TTC549 (cell line): ENCODE data around the gene MED8.

Source experiments
- FAIRE-seq: peaks from 2 replicates; lab custom pipeline; 2012; peaks lifted over from hg19 to GRCh38; lab: Jason Lieb, UNC

MED8 gene

GRCh38 chr1:43358746-43359693 is 30.6 kb downstream of the MED8 start, which contains the start of gene CDC20:
Gene CDC20 (plus strand): TSS chr1:43358981. CDS start chr1:43359216, 235 bp downstream.
- peak; percentile 55 for FAIRE-seq

GRCh38 chr1:43358121-43358745 is 31.4 kb downstream of the MED8 start:
- no peak for FAIRE-seq

GRCh38 chr1:43357251-43357650 is 32.3 kb downstream of the MED8 start:
- FAIRE-seq = no peak

GRCh38 chr1:43354936-43355335 is 34.7 kb downstream of the MED8 start:
- FAIRE-seq = no peak

GRCh38 chr1:43354471-43354870 is 35.1 kb downstream of the MED8 start:
- FAIRE-seq = no peak

GRCh38 chr1:43352881-43353280 is 36.7 kb downstream of the MED8 start:
- no peak for FAIRE-seq

- FAIRE-seq = no peak
Observed at GRCh38 chr1:43352351-43352705, 37.3 kb downstream of the MED8 start.

GRCh38 chr1:43351421-43352350 is 37.9 kb downstream of the MED8 start:
- FAIRE-seq = no peak

- FAIRE-seq = no peak
Observed at GRCh38 chr1:43350976-43351375, 38.6 kb downstream of the MED8 start.

GRCh38 chr1:43349594-43350306 is 39.9 kb downstream of the MED8 start:
- no peak for FAIRE-seq

GRCh38 chr1:43348809-43349593 is 40.6 kb downstream of the MED8 start:
- FAIRE-seq = no peak

- FAIRE-seq = no peak
Observed at GRCh38 chr1:43348343-43348808, 41.2 kb downstream of the MED8 start.

GRCh38 chr1:43346636-43347035 is 43.0 kb downstream of the MED8 start:
- FAIRE-seq = no peak

GRCh38 chr1:43345120-43345519 is 44.5 kb downstream of the MED8 start:
- no peak for FAIRE-seq

GRCh38 chr1:43344267-43344850 is 45.2 kb downstream of the MED8 start:
- no peak for FAIRE-seq

GRCh38 chr1:43340559-43340958 is 49.0 kb downstream of the MED8 start:
- FAIRE-seq = no peak

GRCh38 chr1:43339584-43340232 is 49.9 kb downstream of the MED8 start:
- FAIRE-seq = no peak

- no peak for FAIRE-seq
Observed at GRCh38 chr1:43338001-43338400, 51.6 kb downstream of the MED8 start.

- FAIRE-seq = no peak
Observed at GRCh38 chr1:43337588-43337987, 52.0 kb downstream of the MED8 start, which contains the start of gene MPL. Gene MPL (plus strand): TSS chr1:43337818. CDS start chr1:43337849, 31 bp downstream.
